ENCODE measurements around the gene TPM2. TPM values are rescaled to one million over a fixed set of nuclear protein-coding genes. Genes with fewer than 3 reads are reported as not detected.

Gene TPM2
- total and polyA plus RNA-seq, 9 of the 15 experiments (the other 6 are each of a cell fraction or from before 2014, with no cell fraction given): 0.28 to 16.1 (median 4.5) TPM

GRCh38 chr9:35690614-35691333 is 1.0 kb upstream of the TPM2 start (continued):
- TF ChIP-seq REST (IDR thresholded peaks at IDR 0.05; ENCODE audit: borderline replicate concordance): no peak
- no peak for TF ChIP-seq REST (CRISPR knock-in tag; IDR thresholded peaks at IDR 0.05; ENCODE audit: low read depth)
- no peak for TF ChIP-seq FOXM1 (IDR thresholded peaks at IDR 0.05; ENCODE audit: low read depth)
- TF ChIP-seq FOXM1 (CRISPR knock-in tag; IDR thresholded peaks at IDR 0.05; ENCODE audit: low read depth): no peak
- TF ChIP-seq TAF7 (tag; IDR thresholded peaks at IDR 0.05): no peak
- peak; percentile 73 for TF ChIP-seq POLR2A (conservative IDR thresholded peaks at IDR 0.05)
- 0 out of 2 replicates have a peak, but pooled peaks have one; percentile 30 for TF ChIP-seq ZBTB7A (IDR thresholded peaks at IDR 0.05; ENCODE audit: borderline replicate concordance, control insufficient read depth, low read depth, low read length)
- peak; percentile 22; the same call in 1 of the 2 replicates for TF ChIP-seq USF2 (CRISPR knock-in tag; IDR thresholded peaks at IDR 0.05)
- peak; percentile 33; the same call in 1 of the 2 replicates for TF ChIP-seq GTF2E2 (tag; IDR thresholded peaks at IDR 0.05)
- peak in 1 of 2 experiments; percentile 78; a peak in 2 of 4 replicates for TF ChIP-seq SRF (CRISPR knock-in tag; IDR thresholded peaks at IDR 0.05)
- TF ChIP-seq MEF2A (IDR thresholded peaks at IDR 0.05; ENCODE audit: control insufficient read depth, low read depth, low read length): no peak
- no peak for TF ChIP-seq RBM15 (IDR thresholded peaks at IDR 0.05; ENCODE audit: insufficient read depth, low read length)
- no peak for TF ChIP-seq THRAP3 (IDR thresholded peaks at IDR 0.05; ENCODE audit: borderline replicate concordance)
- no peak for TF ChIP-seq IRF9 (tag; IDR thresholded peaks at IDR 0.05)
- TF ChIP-seq MIER1 (IDR thresholded peaks at IDR 0.05; ENCODE audit: low read depth): no peak
- TF ChIP-seq L3MBTL2 (IDR thresholded peaks at IDR 0.05): peak; percentile 59
